GM23248 (cell line): ENCODE data around the gene KIAA2012.

Experiments
- EZH2 ChIP-seq: fragments of 200-600 bp; sonication (generic); IDR thresholded peaks from 2 replicates; pipeline ENCODE4 v1.6.1; 2018; ENCODE audit warnings: antibody characterized with exemption, mild to moderate bottlenecking; ENCODE audit not compliant: insufficient read depth, poor library complexity, severe bottlenecking
- EZH2phosphoT487 ChIP-seq: fragments of 200-600 bp; sonication (generic); IDR thresholded peaks from 2 replicates; pipeline ENCODE4 v1.6.1; 2018; ENCODE audit warnings: antibody characterized with exemption, moderate library complexity, mild to moderate bottlenecking, low read depth; ENCODE audit not compliant: insufficient read depth

DNA sequence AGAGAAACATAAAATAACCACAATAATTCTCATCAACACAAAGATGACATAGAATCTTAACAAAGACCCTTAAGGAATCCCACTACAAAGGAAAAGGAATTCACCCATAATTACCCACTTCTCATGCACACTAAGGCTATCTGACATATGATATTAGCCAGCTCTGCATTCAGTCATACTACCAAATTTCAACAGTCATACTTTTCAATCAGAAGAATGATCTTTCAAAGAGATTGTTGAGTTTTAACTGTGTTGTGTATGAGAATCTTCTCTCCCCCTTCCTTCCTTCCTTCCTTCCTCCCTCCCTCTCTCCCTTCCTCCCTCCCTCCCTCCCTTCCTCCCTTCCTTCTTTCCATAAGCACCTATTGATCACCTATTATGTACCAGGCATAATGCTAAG, 22.4 kb upstream of the KIAA2012 start:
- TF ChIP-seq EZH2phosphoT487 (no peak), EZH2 (no peak)
